ENCODE measurements around the gene WNT6.
A peak's percentile ranks its signal among the peaks of the same experiment; 100 is the strongest.

Gene WNT6

GRCh38 chr2:218896501-218897393 is 37.1 kb downstream of the WNT6 start:
- in situ Hi-C loops (cut with HindIII; ENCODE audit: low pct_unique_long_range_greater_than_20kb, low sequenced_read_pairs): no loop called here
- no peak for DNase-seq (ENCODE audit: low read depth in 1 of 2, low spot score in 1 of 2)
- TF ChIP-seq JUND (IDR thresholded peaks at IDR 0.05; ENCODE audit: low read depth): no peak

- DNase-seq (ENCODE audit: low read depth in 1 of 2, low spot score in 1 of 2): no peak
- no peak for TF ChIP-seq JUND (IDR thresholded peaks at IDR 0.05; ENCODE audit: low read depth)
- in situ Hi-C loops (cut with HindIII; ENCODE audit: low pct_unique_long_range_greater_than_20kb, low sequenced_read_pairs): no loop called here
Observed at GRCh38 chr2:218897394-218898108, 37.9 kb downstream of the WNT6 start.

- no peak for TF ChIP-seq JUND (IDR thresholded peaks at IDR 0.05; ENCODE audit: low read depth)
- in situ Hi-C loops (cut with HindIII; ENCODE audit: low pct_unique_long_range_greater_than_20kb, low sequenced_read_pairs): no loop called here
- peak; percentile 34 to 50 for DNase-seq (ENCODE audit: low read depth in 1 of 2, low spot score in 1 of 2)
Observed at GRCh38 chr2:218898109-218898878, 38.7 kb downstream of the WNT6 start.

- no peak for DNase-seq (ENCODE audit: low read depth in 1 of 2, low spot score in 1 of 2)
- in situ Hi-C loops (cut with HindIII; ENCODE audit: low pct_unique_long_range_greater_than_20kb, low sequenced_read_pairs): no loop called here
- TF ChIP-seq JUND (IDR thresholded peaks at IDR 0.05; ENCODE audit: low read depth): no peak
Observed at GRCh38 chr2:218899147-218899546, 39.5 kb downstream of the WNT6 start.

- in situ Hi-C loops (cut with HindIII; ENCODE audit: low pct_unique_long_range_greater_than_20kb, low sequenced_read_pairs): no loop called here
- DNase-seq (ENCODE audit: low read depth in 1 of 2, low spot score in 1 of 2): no peak
- no peak for TF ChIP-seq JUND (IDR thresholded peaks at IDR 0.05; ENCODE audit: low read depth)
Observed at GRCh38 chr2:218902427-218902826, 42.8 kb downstream of the WNT6 start.

GRCh38 chr2:218904176-218904575 is 44.6 kb downstream of the WNT6 start:
- in situ Hi-C loops (cut with HindIII; ENCODE audit: low pct_unique_long_range_greater_than_20kb, low sequenced_read_pairs): no loop called here
- no peak for TF ChIP-seq JUND (IDR thresholded peaks at IDR 0.05; ENCODE audit: low read depth)
- DNase-seq (ENCODE audit: low read depth in 1 of 2, low spot score in 1 of 2): no peak

GRCh38 chr2:218908721-218909619 is 49.4 kb downstream of the WNT6 start:
- no peak for TF ChIP-seq JUND (IDR thresholded peaks at IDR 0.05; ENCODE audit: low read depth)
- peak; percentile 66 to 94 for DNase-seq (ENCODE audit: low read depth in 1 of 2, low spot score in 1 of 2)
- in situ Hi-C loops (cut with HindIII; ENCODE audit: low pct_unique_long_range_greater_than_20kb, low sequenced_read_pairs): no loop called here

- no peak for DNase-seq (ENCODE audit: low read depth in 1 of 2, low spot score in 1 of 2)
- TF ChIP-seq JUND (IDR thresholded peaks at IDR 0.05; ENCODE audit: low read depth): no peak
- in situ Hi-C loops (cut with HindIII; ENCODE audit: low pct_unique_long_range_greater_than_20kb, low sequenced_read_pairs): no loop called here
Observed at GRCh38 chr2:218910741-218911140, 51.1 kb downstream of the WNT6 start.

GRCh38 chr2:218920504-218920903 is 60.9 kb downstream of the WNT6 start:
- TF ChIP-seq JUND (IDR thresholded peaks at IDR 0.05; ENCODE audit: low read depth): no peak
- in situ Hi-C loops (cut with HindIII; ENCODE audit: low pct_unique_long_range_greater_than_20kb, low sequenced_read_pairs): no loop called here
- DNase-seq (ENCODE audit: low read depth in 1 of 2, low spot score in 1 of 2): no peak

Measured in T47D (cell line).